Measurements from ENCODE around the gene MTRF1. TPM values are rescaled to one million over a fixed set of nuclear protein-coding genes. Genes with fewer than 3 reads are reported as not detected.

Gene MTRF1
- total RNA-seq, 2 donors from 2014 or later, result 15.0 to 15.4 TPM

DNA sequence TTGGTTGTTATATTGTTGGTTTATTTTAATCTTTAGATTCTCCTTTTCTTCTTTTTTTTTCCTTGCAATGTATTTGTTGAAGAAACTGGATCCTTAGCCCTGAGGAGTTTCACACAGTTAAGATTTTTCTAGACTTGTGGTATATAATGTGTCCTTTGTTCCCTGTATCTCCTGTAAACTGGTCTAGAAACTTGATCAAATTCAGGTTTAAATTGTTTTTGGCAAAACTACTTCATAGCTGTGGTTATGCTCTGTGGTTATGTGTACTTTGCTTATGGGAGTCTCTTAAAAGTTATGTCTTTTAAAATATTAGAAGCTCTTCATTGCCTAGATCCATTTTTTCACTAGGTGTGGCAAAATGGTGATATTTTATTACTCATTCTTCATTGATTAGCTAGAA is 3.7 kb upstream of the MTRF1 start:
- Mint-ChIP-seq H3K4me3 (no peak overlapping the region), H3K27ac (no peak overlapping the region), H3K4me1 (no peaks in the 10 kb centered on the region), H3K9me3 (peaks cover 57% of the 10 kb centered on the region), H3K36me3 (ENCODE audit: low read depth) (peaks cover 5% of the 10 kb centered on the region), H3K27me3 (ENCODE audit: insufficient read depth) (no peaks in the 10 kb centered on the region)
- TF ChIP-seq CTCF (conservative IDR thresholded peaks at IDR 0.05), result no peak
- Histone ChIP-seq H3K9ac (ENCODE audit: extremely low read depth, low read length, poor library complexity, severe bottlenecking) (no peak overlapping the region), H3K27me3 (ENCODE audit: control insufficient read depth, insufficient read depth, low read length, poor library complexity, severe bottlenecking) (no peaks in the 10 kb centered on the region), H3K9me3 (ENCODE audit: control insufficient read depth, low read length) (peaks cover 52% of the 10 kb centered on the region), H3K4me1 (ENCODE audit: control insufficient read depth, insufficient read depth, low read length) (no peaks in the 10 kb centered on the region), H3K27ac (ENCODE audit: low read depth, low read length) (no peak overlapping the region), H3K36me3 (ENCODE audit: control insufficient read depth, insufficient read depth, low read length) (no peaks in the 10 kb centered on the region), H3K4me3 (ENCODE audit: low read length) (peak overlapping the region; percentile 40)
- DNase-seq, result no peak

DNA sequence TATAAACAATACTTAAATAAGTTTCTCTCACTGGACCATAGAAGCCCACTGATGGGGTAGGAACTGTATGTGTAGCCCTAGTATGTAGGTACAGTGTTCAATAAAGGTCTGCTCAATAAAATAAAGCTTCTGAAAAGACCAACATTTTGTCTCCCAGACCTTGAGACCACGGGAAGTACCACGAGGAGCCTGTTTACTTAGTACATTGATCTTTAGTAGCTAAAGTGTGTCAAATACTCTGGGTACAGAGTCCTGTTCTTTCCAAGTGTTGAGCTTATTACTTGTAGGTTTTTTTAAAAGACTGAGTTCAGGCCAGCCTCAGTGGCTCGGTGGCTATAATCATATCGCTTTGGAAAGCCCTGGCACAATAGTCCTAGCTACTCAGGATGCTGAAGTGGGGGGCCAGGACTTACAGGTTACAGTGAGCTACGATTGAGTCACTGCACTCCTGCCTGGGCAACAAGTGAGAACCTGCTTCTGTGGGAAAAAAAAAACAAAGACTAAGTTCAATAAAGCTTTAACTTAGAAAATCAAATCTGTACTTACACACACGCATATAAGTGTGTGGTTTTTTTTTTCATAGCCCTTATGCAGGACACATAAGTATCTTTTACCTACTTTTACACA is 3.4 kb downstream of the MTRF1 start:
- Mint-ChIP-seq H3K27ac (no peak overlapping the region), H3K4me1 (no peaks in the 10 kb centered on the region), H3K27me3 (ENCODE audit: insufficient read depth) (no peaks in the 10 kb centered on the region), H3K4me3 (no peak overlapping the region), H3K36me3 (ENCODE audit: low read depth) (peaks cover 35% of the 10 kb centered on the region), H3K9me3 (peaks cover 4% of the 10 kb centered on the region)
- no peaks in the 10 kb centered on the region for H3K4me1 ChIP-seq (ENCODE audit: control insufficient read depth, insufficient read depth, low read length)
- peaks cover 9% of the 10 kb centered on the region for H3K9me3 ChIP-seq (ENCODE audit: control insufficient read depth, low read length)
- H3K27me3 ChIP-seq (ENCODE audit: control insufficient read depth, insufficient read depth, low read length, poor library complexity, severe bottlenecking), result no peaks in the 10 kb centered on the region
- DNase-seq, result no peak
- TF ChIP-seq CTCF (conservative IDR thresholded peaks at IDR 0.05), result no peak
- no peak overlapping the region for H3K4me3 ChIP-seq (ENCODE audit: low read length)
- H3K27ac ChIP-seq (ENCODE audit: low read depth, low read length), result no peak overlapping the region
- H3K9ac ChIP-seq (ENCODE audit: extremely low read depth, low read length, poor library complexity, severe bottlenecking), result no peak overlapping the region
- WGBS, 2 experiments (ENCODE audit: insufficient coverage in 1 of 2, insufficient read length in 1 of 2), result 90 to 94% methylated on average over 3 to 6 of the region's 6 CpGs
- peaks cover 23% of the 10 kb centered on the region for H3K36me3 ChIP-seq (ENCODE audit: control insufficient read depth, insufficient read depth, low read length)

DNA sequence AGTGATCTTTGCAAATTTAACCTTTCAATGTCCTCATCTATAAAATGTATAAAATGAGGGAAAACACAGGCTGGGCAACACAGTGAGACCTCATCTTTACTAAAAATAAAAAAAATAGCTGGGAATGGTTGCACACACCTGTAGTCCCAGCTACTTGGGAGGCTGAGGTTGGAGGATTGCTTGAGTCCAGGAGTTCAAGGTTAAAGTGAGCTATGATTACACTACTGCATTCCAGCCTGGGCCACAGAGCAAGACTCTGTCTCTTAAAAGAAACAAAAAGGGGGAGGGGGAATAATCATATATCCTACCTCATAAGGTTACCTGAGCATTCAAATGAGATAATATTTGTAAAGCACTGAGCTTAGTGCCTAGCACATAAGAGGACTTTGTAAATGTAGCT is 5.8 kb downstream of the MTRF1 start:
- Mint-ChIP-seq H3K9me3 (peaks cover 2% of the 10 kb centered on the region), H3K4me3 (no peak overlapping the region), H3K36me3 (ENCODE audit: low read depth) (peaks cover 49% of the 10 kb centered on the region), H3K27me3 (ENCODE audit: insufficient read depth) (no peaks in the 10 kb centered on the region), H3K4me1 (no peaks in the 10 kb centered on the region), H3K27ac (no peak overlapping the region)
- peaks cover 37% of the 10 kb centered on the region for H3K36me3 ChIP-seq (ENCODE audit: control insufficient read depth, insufficient read depth, low read length)
- no peaks in the 10 kb centered on the region for H3K4me1 ChIP-seq (ENCODE audit: control insufficient read depth, insufficient read depth, low read length)
- no peaks in the 10 kb centered on the region for H3K9me3 ChIP-seq (ENCODE audit: control insufficient read depth, low read length)
- TF ChIP-seq CTCF (conservative IDR thresholded peaks at IDR 0.05), result no peak
- no peak overlapping the region for H3K4me3 ChIP-seq (ENCODE audit: low read length)
- no peaks in the 10 kb centered on the region for H3K27me3 ChIP-seq (ENCODE audit: control insufficient read depth, insufficient read depth, low read length, poor library complexity, severe bottlenecking)
- DNase-seq, result no peak
- H3K9ac ChIP-seq (ENCODE audit: extremely low read depth, low read length, poor library complexity, severe bottlenecking), result no peak overlapping the region
- no peak overlapping the region for H3K27ac ChIP-seq (ENCODE audit: low read depth, low read length)
